KMS-11 (cell line): ENCODE data around the gene SLC12A7.

Experiments used
- H2AFZ ChIP-seq: fragments of 200-600 bp; sonication (generic); 2 replicates; pipeline ENCODE4 v1.6.1; 2016; ENCODE audit warnings: antibody characterized with exemption, mixed run types, low read depth
- H3K27ac ChIP-seq: fragments of 200-600 bp; sonication (generic); 2 replicates; pipeline ENCODE4 v1.6.1; 2016; ENCODE audit warnings: mild to moderate bottlenecking, mixed run types
- H3K27me3 ChIP-seq: fragments of 200-600 bp; sonication (generic); 2 replicates; pipeline ENCODE4 v1.6.1; 2017; ENCODE audit warnings: mild to moderate bottlenecking, low read depth, mixed run types, moderate library complexity; ENCODE audit not compliant: insufficient read depth
- H3K36me3 ChIP-seq: fragments of 200-600 bp; sonication (generic); 2 replicates; pipeline ENCODE4 v1.6.1; 2017; ENCODE audit warnings: mild to moderate bottlenecking, mixed run types; ENCODE audit not compliant: insufficient read depth
- H3K4me1 ChIP-seq: fragments of 200-600 bp; sonication (generic); 2 replicates; pipeline ENCODE4 v1.6.1; 2016; ENCODE audit warnings: mild to moderate bottlenecking, low read depth, mixed run types; ENCODE audit not compliant: poor library complexity, severe bottlenecking
- H3K4me2 ChIP-seq: fragments of 200-600 bp; sonication (generic); 2 replicates; pipeline ENCODE4 v1.7.0; 2016; ENCODE audit warnings: mild to moderate bottlenecking, mixed run types
- H3K4me3 ChIP-seq: fragments of 200-600 bp; sonication (generic); IDR thresholded peaks from 2 replicates; pipeline ENCODE4 v1.6.1; 2017; ENCODE audit warnings: low read depth, low read length, mixed read lengths; ENCODE audit not compliant: insufficient read depth
- H3K79me2 ChIP-seq: fragments of 200-600 bp; sonication (generic); 2 replicates; pipeline ENCODE4 v1.6.1; 2016; ENCODE audit warnings: low read depth, mixed run types; ENCODE audit not compliant: insufficient read depth
- H3K9ac ChIP-seq: fragments of 200-600 bp; sonication (generic); 2 replicates; pipeline ENCODE4 v1.6.1; 2016; ENCODE audit warnings: mild to moderate bottlenecking, mixed run types
- H4K20me1 ChIP-seq: fragments of 200-600 bp; sonication (generic); 2 replicates; pipeline ENCODE4 v1.6.1; 2016; ENCODE audit warnings: mild to moderate bottlenecking, mixed run types; ENCODE audit not compliant: insufficient read depth
- TF ChIP-seq, protein P1 (sequence below): fragments of 200-600 bp; sonication (generic); conservative IDR thresholded peaks from 2 replicates; pipeline ENCODE4 v1.6.1; 2017; ENCODE audit warnings: low read depth, mild to moderate bottlenecking, antibody characterized with exemption, low read length, moderate library complexity, mixed read lengths

Gene SLC12A7

DNA sequence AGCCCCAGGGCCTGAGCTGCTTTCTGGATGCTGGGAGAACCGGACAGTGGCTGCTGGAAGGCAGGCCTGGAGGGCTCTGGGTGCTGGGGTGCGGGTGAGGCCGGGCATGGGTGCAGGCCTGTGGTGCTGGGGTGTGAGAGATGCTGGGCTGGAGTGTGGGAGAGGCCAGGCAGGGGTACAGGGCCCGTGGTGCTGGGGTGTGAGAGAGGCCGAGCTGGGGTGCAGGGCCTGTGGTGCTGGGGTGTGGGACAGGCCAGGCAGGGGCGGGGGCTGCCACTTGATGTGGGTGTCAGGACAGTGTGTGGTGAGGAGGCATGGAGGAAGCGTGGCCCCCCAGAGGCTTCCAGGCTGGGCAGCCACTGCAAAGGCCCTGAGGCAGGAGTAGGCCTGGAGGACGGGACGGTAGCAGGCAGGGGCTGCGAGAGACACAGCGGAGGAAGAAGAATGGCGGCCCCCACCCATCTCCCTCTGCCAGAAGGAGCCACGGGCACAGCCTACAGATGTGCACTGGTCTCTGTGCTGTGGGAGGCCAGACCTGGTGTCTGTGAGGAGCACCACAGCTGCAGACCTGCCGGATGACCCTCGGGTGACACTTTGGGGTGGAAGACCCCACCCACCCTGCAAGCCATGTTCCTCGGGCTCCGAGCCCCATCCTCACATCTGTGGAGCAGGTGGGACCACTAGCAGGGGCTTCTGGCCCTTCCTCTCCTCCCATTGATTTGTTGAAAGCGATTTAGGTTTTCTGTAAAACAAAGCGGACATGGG lies 94.0 kb downstream of the SLC12A7 start:
- H3K27me3 ChIP-seq = no peaks in the 10 kb centered on the region
- TF ChIP-seq, protein P1, sequence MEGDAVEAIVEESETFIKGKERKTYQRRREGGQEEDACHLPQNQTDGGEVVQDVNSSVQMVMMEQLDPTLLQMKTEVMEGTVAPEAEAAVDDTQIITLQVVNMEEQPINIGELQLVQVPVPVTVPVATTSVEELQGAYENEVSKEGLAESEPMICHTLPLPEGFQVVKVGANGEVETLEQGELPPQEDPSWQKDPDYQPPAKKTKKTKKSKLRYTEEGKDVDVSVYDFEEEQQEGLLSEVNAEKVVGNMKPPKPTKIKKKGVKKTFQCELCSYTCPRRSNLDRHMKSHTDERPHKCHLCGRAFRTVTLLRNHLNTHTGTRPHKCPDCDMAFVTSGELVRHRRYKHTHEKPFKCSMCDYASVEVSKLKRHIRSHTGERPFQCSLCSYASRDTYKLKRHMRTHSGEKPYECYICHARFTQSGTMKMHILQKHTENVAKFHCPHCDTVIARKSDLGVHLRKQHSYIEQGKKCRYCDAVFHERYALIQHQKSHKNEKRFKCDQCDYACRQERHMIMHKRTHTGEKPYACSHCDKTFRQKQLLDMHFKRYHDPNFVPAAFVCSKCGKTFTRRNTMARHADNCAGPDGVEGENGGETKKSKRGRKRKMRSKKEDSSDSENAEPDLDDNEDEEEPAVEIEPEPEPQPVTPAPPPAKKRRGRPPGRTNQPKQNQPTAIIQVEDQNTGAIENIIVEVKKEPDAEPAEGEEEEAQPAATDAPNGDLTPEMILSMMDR = no peak
- H3K9ac ChIP-seq = no peak overlapping the region; the same call in 1 of the 2 replicates
- H3K27ac ChIP-seq = peak overlapping the region; percentile 97; the same call in 1 of the 2 replicates
- H4K20me1 ChIP-seq = peaks cover 18% of the 10 kb centered on the region; the same call in 1 of the 2 replicates
- H3K36me3 ChIP-seq = peaks cover 16% of the 10 kb centered on the region; the same call in 1 of the 2 replicates
- no peak overlapping the region for H3K4me3 ChIP-seq
- no peak overlapping the region for H2AFZ ChIP-seq
- peaks cover 64% of the 10 kb centered on the region for H3K4me1 ChIP-seq
- H3K4me2 ChIP-seq = peak overlapping the region; percentile 100; the same call in 1 of the 2 replicates
- peaks cover 79% of the 10 kb centered on the region for H3K79me2 ChIP-seq

DNA sequence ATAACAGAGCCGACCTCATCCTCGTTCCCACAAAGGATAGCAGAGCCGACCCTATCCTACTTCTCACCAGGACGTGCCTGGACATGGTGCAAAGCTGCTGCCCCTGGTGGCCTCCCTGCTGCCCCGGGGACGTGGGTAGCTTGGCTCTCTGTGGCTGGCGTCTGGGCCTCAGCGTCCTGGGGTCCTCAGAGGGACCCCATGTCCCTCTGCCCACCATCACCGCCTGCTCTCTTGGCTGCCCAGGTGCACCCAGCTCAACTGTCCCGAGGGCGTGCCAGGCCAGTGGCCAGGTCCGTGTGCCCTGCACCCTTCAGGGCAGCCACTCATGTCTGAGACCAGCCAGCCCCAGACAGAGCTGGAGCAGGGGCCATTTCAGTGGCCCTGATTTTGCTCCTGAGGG lies 94.8 kb downstream of the SLC12A7 start:
- Histone ChIP-seq H3K4me3 (no peak overlapping the region), H3K27ac (peak overlapping the region; percentile 97; the same call in 1 of the 2 replicates), H4K20me1 (peaks cover 22% of the 10 kb centered on the region; the same call in 1 of the 2 replicates), H3K79me2 (peaks cover 87% of the 10 kb centered on the region), H3K4me2 (no peak overlapping the region; the same call in 1 of the 2 replicates), H2AFZ (no peak overlapping the region), H3K36me3 (peaks cover 16% of the 10 kb centered on the region; the same call in 1 of the 2 replicates), H3K27me3 (no peaks in the 10 kb centered on the region), H3K9ac (no peak overlapping the region), H3K4me1 (peaks cover 66% of the 10 kb centered on the region)
- TF ChIP-seq, protein P1 = no peak

DNA sequence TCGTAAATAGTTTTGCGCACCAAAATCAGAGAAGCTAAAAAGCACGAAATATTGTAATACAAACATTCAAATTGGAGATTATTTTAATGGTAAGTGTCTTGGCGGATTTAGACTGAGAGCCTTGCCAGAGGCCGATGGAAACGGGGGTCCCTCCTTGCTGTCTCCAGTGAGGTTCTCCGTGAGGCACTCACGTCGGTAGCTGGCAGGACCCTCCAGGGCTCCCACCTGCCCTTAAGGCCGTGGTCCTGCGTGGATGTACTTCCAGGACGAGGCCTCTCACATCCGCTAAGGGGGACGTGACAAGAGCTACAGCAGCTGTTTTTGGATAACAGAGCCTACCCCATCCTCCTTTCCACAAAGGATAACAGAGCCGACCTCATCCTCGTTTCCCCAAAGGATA lies 95.4 kb downstream of the SLC12A7 start:
- H3K27me3 ChIP-seq = no peaks in the 10 kb centered on the region
- H2AFZ ChIP-seq = no peak overlapping the region
- H3K4me2 ChIP-seq = no peak overlapping the region
- H3K4me1 ChIP-seq = peaks cover 66% of the 10 kb centered on the region
- no peak overlapping the region for H3K27ac ChIP-seq
- H3K4me3 ChIP-seq = no peak overlapping the region
- H3K79me2 ChIP-seq = peaks cover 93% of the 10 kb centered on the region
- H3K9ac ChIP-seq = no peak overlapping the region
- TF ChIP-seq, protein P1 = no peak
- H3K36me3 ChIP-seq = peaks cover 16% of the 10 kb centered on the region; the same call in 1 of the 2 replicates
- H4K20me1 ChIP-seq = peaks cover 28% of the 10 kb centered on the region

DNA sequence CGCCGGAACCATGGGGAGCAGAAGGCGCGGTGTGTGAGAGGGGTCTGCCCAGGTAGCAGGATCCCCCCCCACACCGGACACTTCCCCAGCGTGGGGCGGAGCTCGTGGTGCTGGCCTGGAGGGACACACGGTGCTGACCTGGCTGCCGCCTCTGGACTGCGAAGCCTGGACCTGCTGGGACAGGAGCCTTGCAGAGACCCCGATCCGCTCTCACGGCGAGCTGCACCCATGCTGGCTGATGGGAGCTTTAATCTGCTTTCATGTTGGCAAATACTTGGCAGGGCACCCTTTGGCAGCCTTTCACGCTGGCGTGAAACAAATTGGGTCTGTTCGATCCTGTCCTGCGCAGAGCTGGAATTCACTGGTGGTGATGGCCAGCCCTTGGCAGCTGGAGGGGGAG lies 95.8 kb downstream of the SLC12A7 start:
- Histone ChIP-seq H2AFZ (no peak overlapping the region), H3K79me2 (peaks cover 97% of the 10 kb centered on the region), H3K27me3 (no peaks in the 10 kb centered on the region), H3K36me3 (peaks cover 16% of the 10 kb centered on the region; the same call in 1 of the 2 replicates), H3K4me1 (peaks cover 69% of the 10 kb centered on the region), H3K4me2 (no peak overlapping the region), H3K4me3 (no peak overlapping the region), H3K9ac (no peak overlapping the region), H4K20me1 (peaks cover 32% of the 10 kb centered on the region), H3K27ac (no peak overlapping the region)
- TF ChIP-seq, protein P1 = no peak
